Esophagus (tissue), 2 donors: ENCODE measurements around the gene SLC25A43. TPM values are rescaled to one million over a fixed set of nuclear protein-coding genes. Genes with fewer than 3 reads are reported as not detected.
A peak's percentile ranks its signal among the peaks of the same experiment; 100 is the strongest.
"Not testable (repeated sequence)": the region's sequence is repeated elsewhere in the genome, so short reads cannot be mapped to it uniquely, and the experiment has no call there.

Experiments used
- H3K27ac ChIP-seq, 2 donors: one replicate each; pipeline ENCODE4 v1.5.1; 2013; ENCODE audit warnings: low read depth in 2 of 2, mild to moderate bottlenecking in 2 of 2, inconsistent platforms in 1 of 2, low read length in 1 of 2, moderate library complexity in 1 of 2
- H3K27me3 ChIP-seq, 2 donors: one replicate each; pipeline ENCODE4 v1.6.1; 2013; ENCODE audit warnings: low read length in 2 of 2, control low read depth in 1 of 2, mild to moderate bottlenecking in 1 of 2; ENCODE audit not compliant: insufficient read depth in 2 of 2, control insufficient read depth in 1 of 2
- H3K36me3 ChIP-seq, 2 donors: one replicate each; pipeline ENCODE4 v1.6.1; 2013; ENCODE audit warnings: low read length in 1 of 2; ENCODE audit not compliant: control insufficient read depth in 2 of 2, insufficient read depth in 2 of 2
- H3K4me1 ChIP-seq, 2 donors: one replicate each; pipeline ENCODE4 v1.6.1; 2013; ENCODE audit warnings: low read length in 1 of 2; ENCODE audit not compliant: control insufficient read depth in 2 of 2, insufficient read depth in 2 of 2
- H3K4me3 ChIP-seq, 2 donors: one replicate each; pipeline ENCODE4 v1.5.1; 2013; ENCODE audit warnings: low read length in 2 of 2, mild to moderate bottlenecking in 2 of 2, low read depth in 1 of 2, moderate library complexity in 1 of 2
- H3K9me3 ChIP-seq, 2 donors: one replicate each; pipeline ENCODE4 v1.6.1; 2013; ENCODE audit warnings: mild to moderate bottlenecking in 2 of 2, low read depth in 1 of 2, low read length in 1 of 2, moderate library complexity in 1 of 2; ENCODE audit not compliant: control insufficient read depth in 2 of 2, insufficient read depth in 1 of 2
- WGBS, 2 donors: extraction: QIAGEN DNeasy Blood & Tissue Kit; methylation state at CpG; one replicate each; pipeline ENCODE4 v1.1.7; 2013; 5-methylcytosine and 5-hydroxymethylcytosine counted together
- polyA plus RNA-seq, 2 donors: library from polyadenylated mRNA; stranded (reverse); fragments of 200-250 nt; gene quantifications; one replicate each; pipeline ENCODE4 v1.2.3, GENCODE V29; 2013
- donor health status: healthy with polysubstance abuse.
- donor health status: Bipolar disorder and iron deficiency.

The SLC25A43 gene
- polyA plus RNA-seq, 2 donors: 26.2 to 34.5 TPM

DNA sequence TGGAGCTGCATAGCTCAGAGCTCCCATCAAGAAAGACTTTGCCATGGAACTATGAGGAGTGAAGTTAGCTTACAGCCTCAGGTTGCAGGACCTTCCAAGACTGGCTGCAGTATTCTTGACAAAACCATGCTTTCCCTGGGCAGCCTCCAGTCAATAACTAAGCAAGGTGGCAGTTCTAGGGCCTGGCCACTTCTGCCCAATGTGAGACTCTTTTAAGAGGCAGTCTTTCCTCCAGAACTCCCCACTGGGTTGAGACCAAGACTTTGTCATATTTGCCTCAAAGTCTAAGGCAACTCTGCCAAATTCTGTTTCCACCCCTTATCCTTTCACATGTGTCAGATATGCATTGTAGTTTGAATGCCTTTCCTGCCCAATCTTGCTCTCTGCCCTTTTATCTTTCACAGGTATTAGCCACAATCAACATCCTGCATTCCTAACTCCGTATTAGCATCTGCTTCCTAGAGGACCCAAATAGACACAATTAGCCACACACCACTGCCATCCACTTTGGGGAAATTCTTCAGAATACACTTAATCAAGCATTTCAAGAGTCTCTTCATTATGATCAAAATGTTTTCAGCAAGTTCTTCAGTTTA lies 17.7 kb upstream of the SLC25A43 start:
- H3K4me3 ChIP-seq: no peak overlapping the region
- WGBS, 2 donors: 17 to 37% methylated on average over 1 of the region's 1 CpG
- no peaks in the 10 kb centered on the region for H3K4me1 ChIP-seq
- no peaks in the 10 kb centered on the region for H3K27me3 ChIP-seq
- H3K9me3 ChIP-seq: no peaks in the 10 kb centered on the region
- H3K27ac ChIP-seq: no peak overlapping the region
- no peaks in the 10 kb centered on the region for H3K36me3 ChIP-seq

DNA sequence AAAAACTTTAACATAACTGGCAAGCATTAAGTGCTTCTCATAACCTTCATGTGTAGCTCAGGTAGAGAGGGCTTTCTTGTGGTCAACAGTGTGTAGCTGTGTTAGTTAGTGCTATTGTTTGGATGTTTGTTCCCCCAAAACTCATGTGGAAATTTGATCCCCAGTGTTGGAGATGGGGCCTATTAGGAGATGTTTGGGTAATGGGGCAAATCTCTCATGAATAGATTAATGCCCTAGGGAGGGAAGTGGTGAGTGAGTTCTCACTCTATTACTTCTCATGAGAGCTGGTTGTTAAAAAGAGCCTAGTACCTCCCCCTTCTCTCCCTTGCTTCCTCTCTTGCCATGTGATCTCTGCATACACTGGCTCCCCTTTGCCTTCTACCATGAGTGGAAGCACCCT lies 16.5 kb upstream of the SLC25A43 start:
- H3K27me3 ChIP-seq: no peaks in the 10 kb centered on the region
- H3K36me3 ChIP-seq: no peaks in the 10 kb centered on the region
- H3K4me3 ChIP-seq: no peak overlapping the region

DNA sequence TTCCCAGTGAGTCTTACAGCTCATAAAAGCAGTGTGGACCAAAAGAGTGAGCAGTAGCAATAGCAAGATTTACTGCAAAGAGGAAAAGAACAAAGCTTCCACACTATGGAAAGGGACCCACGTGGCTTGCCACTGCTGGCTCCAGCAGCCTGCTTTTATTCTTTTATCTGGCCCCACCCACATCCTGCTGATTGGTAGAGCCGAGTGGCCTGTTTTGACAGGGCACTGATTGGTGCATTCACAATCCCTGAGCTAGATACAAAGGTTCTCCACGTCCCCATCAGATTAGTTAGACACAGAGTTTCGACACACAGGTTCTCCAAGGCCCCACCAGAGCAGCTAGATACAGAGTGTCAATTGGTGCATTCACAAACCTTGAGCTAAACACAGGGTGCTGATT lies 12.5 kb upstream of the SLC25A43 start:
- not testable (repeated sequence) for H3K4me1 ChIP-seq, H3K27me3 ChIP-seq, H3K27ac ChIP-seq, H3K4me3 ChIP-seq, H3K36me3 ChIP-seq, H3K9me3 ChIP-seq
- WGBS, 2 donors: 75 to 85% methylated on average over 3 to 4 of the region's 4 CpGs

More for the DNA sequence above, 16.5 kb upstream of the SLC25A43 start:
- no peak overlapping the region for H3K27ac ChIP-seq
- H3K4me1 ChIP-seq: no peaks in the 10 kb centered on the region
- H3K9me3 ChIP-seq: no peaks in the 10 kb centered on the region

DNA sequence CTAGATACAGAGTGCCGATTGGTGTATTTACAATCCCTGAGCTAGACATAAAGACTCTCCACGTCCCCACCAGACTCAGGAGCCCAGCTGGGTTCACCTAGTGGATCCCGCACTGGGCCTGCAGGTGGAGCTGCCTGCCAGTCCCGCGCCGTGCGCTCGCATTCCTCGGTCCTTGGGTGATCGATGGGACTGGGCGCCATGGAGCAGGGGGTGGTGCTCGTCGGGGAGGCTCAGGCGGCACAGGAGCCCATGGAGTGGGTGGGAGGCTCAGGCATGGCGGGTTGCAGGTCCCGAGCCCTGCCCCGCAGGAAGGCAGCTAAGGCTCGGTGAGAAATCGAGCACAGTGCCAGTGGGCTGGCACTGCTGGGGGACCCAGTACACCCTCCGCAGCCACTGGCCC lies 11.7 kb upstream of the SLC25A43 start:
- H3K4me1 ChIP-seq, H3K4me3 ChIP-seq, H3K9me3 ChIP-seq, H3K27ac ChIP-seq, H3K36me3 ChIP-seq, H3K27me3 ChIP-seq: not testable (repeated sequence)
- 90 to 92% methylated on average over 17 to 20 of the region's 20 CpGs for WGBS, 2 donors

DNA sequence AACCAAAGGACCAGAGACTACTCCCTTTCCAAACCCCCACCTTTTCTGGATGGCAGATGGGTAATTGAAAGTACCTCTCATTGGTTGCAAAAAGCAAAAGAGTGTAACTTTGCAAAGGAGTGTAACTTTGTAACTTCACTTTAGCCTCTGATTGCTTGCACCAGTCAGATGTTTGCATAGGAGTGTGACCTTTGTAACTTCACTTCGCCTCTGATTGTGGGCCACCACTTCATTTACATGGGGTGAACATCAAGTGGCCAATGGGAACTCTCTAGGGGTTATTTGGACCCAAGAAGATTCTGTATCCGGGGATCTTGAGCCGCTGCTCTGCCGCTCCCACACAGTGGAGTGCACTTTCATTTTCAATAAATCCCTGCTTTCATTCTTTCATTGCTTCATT lies 9.9 kb upstream of the SLC25A43 start:
- Histone ChIP-seq H3K27ac (no peak overlapping the region), H3K9me3 (no peaks in the 10 kb centered on the region), H3K27me3 (no peaks in the 10 kb centered on the region), H3K4me3 (no peak overlapping the region), H3K4me1 (no peaks in the 10 kb centered on the region), H3K36me3 (no peaks in the 10 kb centered on the region)
- WGBS, 2 donors: 44 to 57% methylated on average over 4 of the region's 4 CpGs

DNA sequence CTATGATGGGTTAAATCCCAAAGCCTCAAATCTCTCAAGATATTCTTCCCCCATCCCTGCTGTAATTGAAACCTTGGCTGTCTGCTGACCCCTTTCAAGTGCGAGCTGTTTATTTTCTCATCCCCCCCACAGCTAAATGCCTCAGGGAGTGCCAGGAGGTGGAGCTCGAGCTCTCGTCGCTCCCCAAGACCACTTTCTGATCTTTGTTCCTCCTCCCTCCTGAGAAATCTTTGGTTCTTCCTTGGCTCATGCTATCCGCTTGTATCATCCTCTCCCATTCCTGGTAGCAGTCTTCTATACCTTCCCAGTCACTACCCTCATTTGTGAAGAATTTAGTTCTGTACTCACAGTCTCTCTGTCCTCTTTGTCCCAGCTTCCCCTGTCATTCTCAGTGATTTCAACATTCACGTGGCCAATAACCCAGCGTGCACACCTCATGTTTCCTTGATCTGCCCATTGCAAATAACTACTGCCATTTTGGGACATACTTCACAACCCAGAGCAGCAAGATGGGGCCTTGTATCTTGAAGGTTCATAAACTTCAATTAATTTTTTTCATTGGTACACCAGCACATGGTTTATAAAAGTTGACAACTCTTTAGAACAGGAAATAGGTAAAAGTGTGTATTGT lies 9.2 kb upstream of the SLC25A43 start:
- no peaks in the 10 kb centered on the region for H3K36me3 ChIP-seq
- no peaks in the 10 kb centered on the region for H3K9me3 ChIP-seq
- H3K27me3 ChIP-seq: no peaks in the 10 kb centered on the region
- no peak overlapping the region for H3K4me3 ChIP-seq
- no peak overlapping the region for H3K27ac ChIP-seq
- WGBS, 2 donors: 54 to 72% methylated on average over 7 of the region's 7 CpGs
- H3K4me1 ChIP-seq: no peaks in the 10 kb centered on the region

DNA sequence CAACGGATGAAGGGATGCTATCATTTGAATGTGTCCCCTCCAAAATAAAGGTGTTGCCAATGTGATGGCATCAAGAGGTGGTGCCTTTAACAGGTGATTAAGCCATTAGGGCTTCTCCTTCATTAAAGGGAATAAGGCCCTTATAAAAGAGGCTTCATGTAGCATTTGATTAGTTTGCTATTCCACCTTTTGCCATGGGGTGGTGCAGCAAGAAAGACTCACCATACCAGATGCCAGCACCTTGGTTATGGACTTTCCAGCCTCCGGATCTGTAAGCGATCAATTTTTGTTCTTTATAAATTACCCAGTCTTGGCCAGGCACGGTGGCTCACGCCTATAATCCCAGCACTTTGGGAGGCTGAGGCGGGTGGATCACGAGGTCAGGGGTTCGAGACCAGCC lies 7.9 kb upstream of the SLC25A43 start:
- Histone ChIP-seq H3K36me3 (no peaks in the 10 kb centered on the region), H3K27me3 (no peaks in the 10 kb centered on the region), H3K4me3 (no peak overlapping the region), H3K4me1 (no peaks in the 10 kb centered on the region), H3K9me3 (no peaks in the 10 kb centered on the region), H3K27ac (no peak overlapping the region)
- 55 to 76% methylated on average over 8 of the region's 8 CpGs for WGBS, 2 donors

DNA sequence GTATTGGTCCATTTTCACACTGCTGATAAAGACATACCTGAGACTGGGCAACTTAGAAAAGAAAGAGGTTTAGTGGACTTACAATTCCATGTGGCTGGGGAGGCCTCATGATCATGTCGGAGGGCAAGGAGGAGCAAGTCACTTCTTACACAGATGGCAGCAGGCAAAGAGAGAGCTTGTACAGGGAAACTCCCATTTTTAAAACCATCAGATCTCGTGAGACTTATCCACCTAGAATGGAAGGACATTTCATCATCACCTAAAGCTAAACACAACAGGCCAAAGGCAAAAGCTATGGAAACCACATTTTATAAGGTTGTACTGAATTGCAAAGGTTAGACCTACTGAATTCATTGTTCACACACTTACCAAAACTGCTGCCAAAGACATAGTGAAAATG lies 6.0 kb upstream of the SLC25A43 start:
- H3K36me3 ChIP-seq: no peaks in the 10 kb centered on the region
- H3K4me3 ChIP-seq: no peak overlapping the region
- H3K4me1 ChIP-seq: no peaks in the 10 kb centered on the region
- H3K9me3 ChIP-seq: no peaks in the 10 kb centered on the region
- H3K27me3 ChIP-seq: no peaks in the 10 kb centered on the region
- WGBS, 2 donors: 90 to 91% methylated on average over 2 of the region's 2 CpGs
- H3K27ac ChIP-seq: no peak overlapping the region

DNA sequence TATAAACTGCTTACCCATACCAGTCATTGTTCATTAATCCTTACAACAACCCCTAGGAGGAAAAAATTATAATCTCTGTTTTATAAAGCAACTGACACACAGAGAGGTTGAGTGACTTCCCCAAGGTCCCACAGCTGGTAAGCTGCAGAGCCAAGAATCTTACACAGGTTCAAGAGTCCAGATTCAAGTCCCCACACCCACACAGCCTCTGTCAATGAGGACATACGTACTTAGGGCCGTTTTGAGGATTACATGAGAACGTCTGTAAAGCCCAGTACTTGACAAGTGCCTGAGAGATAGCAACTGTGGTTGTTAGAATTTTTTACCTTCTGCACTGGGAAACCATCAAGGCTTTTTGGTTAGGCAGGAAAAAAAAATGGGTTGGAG lies 556 bp upstream of the SLC25A43 start:
- Histone ChIP-seq H3K9me3 (no peaks in the 10 kb centered on the region), H3K4me3 (peak overlapping the region; percentile 45 to 82), H3K4me1 (peaks cover 0 to 3% of the 10 kb centered on the region in 2 donors), H3K27me3 (no peaks in the 10 kb centered on the region), H3K36me3 (no peaks in the 10 kb centered on the region), H3K27ac (peak overlapping the region; percentile 66 to 92)
- WGBS, 2 donors: 1 to 14% methylated on average over 3 of the region's 3 CpGs

DNA sequence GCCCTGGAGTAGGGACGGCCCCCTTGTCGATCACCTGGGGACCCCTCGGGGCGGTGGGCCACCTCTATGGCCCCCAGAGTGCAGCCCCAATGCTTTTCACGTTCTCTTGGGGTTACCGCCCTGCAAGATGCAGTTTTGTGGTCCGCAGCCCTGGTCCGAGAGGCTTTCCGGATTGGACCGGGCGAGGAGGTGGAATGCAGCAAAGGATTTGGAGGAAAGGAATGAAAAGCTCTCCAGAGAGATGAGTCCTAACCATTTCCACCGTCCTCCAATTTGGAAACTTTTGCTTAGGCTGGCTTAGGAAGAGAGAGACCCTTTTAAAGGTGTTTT lies 601 bp downstream of the SLC25A43 start:
- Histone ChIP-seq H3K4me1 (peaks cover 0 to 3% of the 10 kb centered on the region in 2 donors), H3K27ac (peak overlapping the region; percentile 66 to 92), H3K27me3 (no peaks in the 10 kb centered on the region), H3K36me3 (no peaks in the 10 kb centered on the region), H3K9me3 (no peaks in the 10 kb centered on the region), H3K4me3 (peak overlapping the region; percentile 45 to 82)
- WGBS, 2 donors: 4 to 32% methylated on average over 12 of the region's 12 CpGs
